ENCODE measurements around the gene DHCR7. TPM values are rescaled to one million over a fixed set of nuclear protein-coding genes. Genes with fewer than 3 reads are reported as not detected.

Gene DHCR7
- total RNA-seq, 6 donors from 2014 or later = 5.2 to 96.1 (median 66.4) TPM

DNA sequence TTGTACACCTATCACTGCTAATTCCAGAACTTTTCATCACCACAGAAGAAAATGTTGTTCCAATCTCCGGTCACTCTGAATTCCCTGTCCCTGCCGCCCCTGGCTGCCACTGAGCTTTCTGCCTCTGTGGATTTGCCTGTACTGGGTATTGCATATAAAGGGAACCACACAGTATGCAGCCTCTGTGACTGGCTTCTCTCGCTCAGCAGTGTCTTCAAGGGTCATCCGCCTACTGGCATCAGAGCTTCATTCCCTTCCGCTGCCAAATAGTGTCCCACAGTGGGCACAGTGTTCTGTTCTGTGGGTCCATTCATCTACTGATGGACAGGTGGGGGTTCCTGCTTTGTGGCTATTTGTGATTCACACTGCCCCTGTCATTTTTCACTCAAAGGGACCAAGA, 5.3 kb downstream of the DHCR7 start:
- H3K36me3 ChIP-seq = peaks cover 11 to 69% (median 63%) of the 10 kb centered on the region in 4 donors
- DNase-seq (no peak), ATAC-seq (ENCODE audit: low FRiP score in 2 of 2) (no peak)
- peaks cover 6 to 13% (median 8%) of the 10 kb centered on the region in 4 donors for H3K4me1 ChIP-seq
- no peaks in the 10 kb centered on the region for H3K27me3 ChIP-seq
- H3K4me3 ChIP-seq = no peak overlapping the region
- no peak overlapping the region for H3K27ac ChIP-seq
- H3K9me3 ChIP-seq = no peaks in the 10 kb centered on the region
- TF ChIP-seq, protein P1, sequence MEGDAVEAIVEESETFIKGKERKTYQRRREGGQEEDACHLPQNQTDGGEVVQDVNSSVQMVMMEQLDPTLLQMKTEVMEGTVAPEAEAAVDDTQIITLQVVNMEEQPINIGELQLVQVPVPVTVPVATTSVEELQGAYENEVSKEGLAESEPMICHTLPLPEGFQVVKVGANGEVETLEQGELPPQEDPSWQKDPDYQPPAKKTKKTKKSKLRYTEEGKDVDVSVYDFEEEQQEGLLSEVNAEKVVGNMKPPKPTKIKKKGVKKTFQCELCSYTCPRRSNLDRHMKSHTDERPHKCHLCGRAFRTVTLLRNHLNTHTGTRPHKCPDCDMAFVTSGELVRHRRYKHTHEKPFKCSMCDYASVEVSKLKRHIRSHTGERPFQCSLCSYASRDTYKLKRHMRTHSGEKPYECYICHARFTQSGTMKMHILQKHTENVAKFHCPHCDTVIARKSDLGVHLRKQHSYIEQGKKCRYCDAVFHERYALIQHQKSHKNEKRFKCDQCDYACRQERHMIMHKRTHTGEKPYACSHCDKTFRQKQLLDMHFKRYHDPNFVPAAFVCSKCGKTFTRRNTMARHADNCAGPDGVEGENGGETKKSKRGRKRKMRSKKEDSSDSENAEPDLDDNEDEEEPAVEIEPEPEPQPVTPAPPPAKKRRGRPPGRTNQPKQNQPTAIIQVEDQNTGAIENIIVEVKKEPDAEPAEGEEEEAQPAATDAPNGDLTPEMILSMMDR (IDR thresholded peaks at IDR 0.05) = no peak
- TF ChIP-seq POLR2A (IDR thresholded peaks at IDR 0.05) (no peak), EP300 (IDR thresholded peaks at IDR 0.05) (no peak), POLR2AphosphoS5 (IDR thresholded peaks at IDR 0.05) (no peak)
- 99 to 100% methylated on average over 5 of the region's 5 CpGs for WGBS, 2 donors

DNA sequence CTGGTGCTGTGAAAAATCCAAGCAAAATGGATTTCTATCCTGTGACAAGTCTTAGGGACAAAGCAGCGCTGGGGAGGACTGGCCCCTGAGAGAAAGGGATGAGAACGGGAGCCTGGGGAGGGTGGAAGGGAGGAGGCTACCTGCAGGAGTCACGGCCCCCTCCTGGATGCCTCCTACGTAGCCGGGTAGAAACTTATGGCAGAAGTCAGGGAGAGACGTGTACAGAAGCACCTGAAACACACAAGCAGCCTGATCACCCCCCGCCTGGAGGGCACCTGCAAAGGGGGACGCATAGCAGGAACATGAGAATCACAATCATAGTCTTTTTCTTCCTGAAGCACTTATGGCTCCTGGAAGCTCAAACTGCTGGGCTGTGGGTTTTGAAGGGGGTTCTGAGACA, 6.1 kb downstream of the DHCR7 start:
- ATAC-seq (ENCODE audit: low FRiP score in 2 of 2) (no peak), DNase-seq (no peak)
- H3K4me3 ChIP-seq = no peak overlapping the region
- peaks cover 11 to 77% (median 70%) of the 10 kb centered on the region in 4 donors for H3K36me3 ChIP-seq
- H3K27ac ChIP-seq = no peak overlapping the region
- 94 to 96% methylated on average over 8 of the region's 8 CpGs for whole genome bisulfite sequencing, 2 donors
- no peaks in the 10 kb centered on the region for H3K9me3 ChIP-seq
- no peaks in the 10 kb centered on the region for H3K27me3 ChIP-seq
- H3K4me1 ChIP-seq = peaks cover 0 to 6% (median 1%) of the 10 kb centered on the region in 4 donors
- TF ChIP-seq EP300 (IDR thresholded peaks at IDR 0.05) (no peak), POLR2AphosphoS5 (IDR thresholded peaks at IDR 0.05) (no peak), POLR2A (IDR thresholded peaks at IDR 0.05) (no peak)
- TF ChIP-seq, protein P1 (IDR thresholded peaks at IDR 0.05) = no peak

DNA sequence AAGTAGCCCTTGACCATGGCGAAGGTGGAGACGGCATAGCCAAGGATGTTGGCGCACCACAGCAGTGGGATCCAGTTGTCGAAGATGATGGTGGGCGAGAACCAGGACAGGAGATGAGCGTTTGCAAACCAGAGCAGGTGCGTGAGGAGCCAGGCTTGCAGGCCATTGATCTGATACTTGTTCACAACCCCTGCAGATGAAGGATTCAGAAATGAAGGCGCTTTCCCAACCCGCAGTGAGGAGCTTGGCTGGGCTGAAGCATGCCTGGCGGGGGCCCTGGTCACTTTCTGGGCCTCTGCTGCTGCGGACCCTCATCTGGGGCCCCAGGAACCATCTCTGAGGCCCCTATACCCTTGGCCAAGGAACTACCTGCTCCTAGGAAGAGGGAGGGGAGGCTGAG, 6.9 kb downstream of the DHCR7 start:
- Histone ChIP-seq H3K27ac (no peak overlapping the region), H3K4me1 (no peaks in the 10 kb centered on the region), H3K9me3 (no peaks in the 10 kb centered on the region), H3K36me3 (peaks cover 11 to 83% (median 73%) of the 10 kb centered on the region in 4 donors), H3K4me3 (no peak overlapping the region), H3K27me3 (no peaks in the 10 kb centered on the region)
- DNase-seq (no peak), ATAC-seq (ENCODE audit: low FRiP score in 2 of 2) (no peak)
- TF ChIP-seq, protein P1 (IDR thresholded peaks at IDR 0.05) = no peak
- TF ChIP-seq POLR2AphosphoS5 (IDR thresholded peaks at IDR 0.05) = no peak
- no peak for TF ChIP-seq POLR2A (IDR thresholded peaks at IDR 0.05)
- TF ChIP-seq EP300 (IDR thresholded peaks at IDR 0.05) = no peak
- WGBS, 2 donors = 95 to 96% methylated on average over 9 to 11 of the region's 11 CpGs

DNA sequence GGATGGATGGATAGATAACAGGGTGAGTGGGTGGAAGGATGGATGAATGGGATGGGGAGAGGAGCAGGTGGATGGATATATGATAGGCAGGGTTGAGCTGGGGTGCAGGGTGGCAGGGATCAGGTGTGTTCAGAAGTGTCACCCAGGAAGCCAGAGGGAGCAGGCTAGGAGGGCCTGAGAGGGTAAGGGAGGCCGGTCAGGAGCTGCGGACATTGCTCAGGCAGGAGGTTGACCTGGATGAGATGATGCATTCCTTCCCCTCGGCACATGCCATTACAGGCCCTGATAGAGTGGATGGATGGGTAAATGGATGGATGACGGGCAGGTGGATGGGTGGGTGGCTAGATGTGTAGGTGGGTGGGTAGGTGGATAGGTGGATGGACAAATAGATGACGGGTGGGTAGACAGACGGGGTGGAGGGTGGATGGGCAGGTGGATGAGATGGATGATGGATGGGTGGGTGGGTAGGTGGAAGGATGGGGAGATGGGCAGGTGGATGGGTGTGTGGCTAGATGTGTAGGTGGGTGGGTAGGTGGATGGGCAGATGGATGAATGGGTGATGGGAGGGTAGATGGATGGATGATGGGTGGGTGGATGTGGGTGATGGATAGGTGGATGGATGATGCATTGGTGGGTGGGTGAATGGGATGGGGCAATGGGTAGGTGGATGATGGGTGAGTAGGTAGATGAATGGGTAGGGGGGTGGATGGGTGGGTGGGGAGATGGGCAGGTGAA, 8.0 kb downstream of the DHCR7 start:
- H3K9me3 ChIP-seq = no peaks in the 10 kb centered on the region
- ATAC-seq (ENCODE audit: low FRiP score in 2 of 2) = no peak
- H3K27ac ChIP-seq = no peak overlapping the region
- peaks cover 11 to 87% (median 77%) of the 10 kb centered on the region in 4 donors for H3K36me3 ChIP-seq
- H3K27me3 ChIP-seq = no peaks in the 10 kb centered on the region
- no peak for DNase-seq
- no peak overlapping the region for H3K4me3 ChIP-seq
- TF ChIP-seq EP300 (IDR thresholded peaks at IDR 0.05) (no peak), POLR2A (IDR thresholded peaks at IDR 0.05) (no peak), POLR2AphosphoS5 (IDR thresholded peaks at IDR 0.05) (no peak)
- TF ChIP-seq, protein P1 (IDR thresholded peaks at IDR 0.05) = no peak
- H3K4me1 ChIP-seq = no peaks in the 10 kb centered on the region
- WGBS, 2 donors = 95 to 98% methylated on average over 6 of the region's 6 CpGs

DNA sequence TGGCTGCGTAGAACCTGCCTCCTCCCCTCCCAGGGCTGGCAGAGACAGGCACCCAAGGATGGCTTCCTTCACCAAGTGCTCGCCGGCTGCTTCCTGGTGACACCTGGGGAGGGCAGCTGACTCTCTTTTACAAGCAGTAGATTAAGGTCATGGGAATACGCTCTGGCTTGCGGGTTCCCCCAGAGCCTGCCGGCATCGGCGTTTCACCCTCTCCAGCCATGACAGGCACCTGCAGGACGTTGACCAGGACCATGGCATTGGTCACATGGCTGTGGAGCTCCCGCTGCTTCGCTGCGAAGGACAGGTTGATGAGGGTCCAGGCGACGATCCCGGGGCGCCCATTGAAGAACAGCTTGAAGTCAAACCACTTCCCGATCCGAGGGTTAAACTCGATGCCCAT, 9.5 kb downstream of the DHCR7 start:
- TF ChIP-seq, protein P1 (IDR thresholded peaks at IDR 0.05) = no peak
- no peak for TF ChIP-seq POLR2AphosphoS5 (IDR thresholded peaks at IDR 0.05)
- TF ChIP-seq EP300 (IDR thresholded peaks at IDR 0.05) = no peak
- no peak for TF ChIP-seq POLR2A (IDR thresholded peaks at IDR 0.05)
- no peak overlapping the region for H3K4me3 ChIP-seq
- WGBS, 2 donors = 96 to 97% methylated on average over 12 to 18 of the region's 19 CpGs
- DNase-seq (peak in 1 of 2 donors; percentile 51), ATAC-seq (ENCODE audit: low FRiP score in 2 of 2) (no peak)
- peaks cover 7 to 85% (median 72%) of the 10 kb centered on the region in 4 donors for H3K36me3 ChIP-seq
- no peak overlapping the region for H3K27ac ChIP-seq
- no peaks in the 10 kb centered on the region for H3K9me3 ChIP-seq
- H3K27me3 ChIP-seq = no peaks in the 10 kb centered on the region
- H3K4me1 ChIP-seq = peaks cover 0 to 5% (median 3%) of the 10 kb centered on the region in 4 donors

Measured in upper lobe of left lung (tissue), 6 donors.